ENCODE measurements around the gene CDC42EP1.
"Not testable (repeated sequence)": the region's sequence is repeated elsewhere in the genome, so short reads cannot be mapped to it uniquely, and the experiment has no call there.

The CDC42EP1 gene

GRCh38 chr22:37581504-37581903 lies 21.2 kb downstream of the CDC42EP1 start:
- DNase-seq (ENCODE audit: low spot score), result peak; percentile 35

GRCh38 chr22:37582526-37582925 lies 22.2 kb downstream of the CDC42EP1 start:
- no peak for DNase-seq (ENCODE audit: low spot score)

GRCh38 chr22:37588546-37589215 lies 28.4 kb downstream of the CDC42EP1 start:
- no peak for DNase-seq (ENCODE audit: low spot score)

- DNase-seq (ENCODE audit: low spot score), result no peak
These were observed 29.4 kb downstream of the CDC42EP1 start for GRCh38 chr22:37589636-37590035.

- not testable (repeated sequence) for DNase-seq (ENCODE audit: low spot score)
These were observed 30.8 kb downstream of the CDC42EP1 start for GRCh38 chr22:37591081-37591480.

- no peak for DNase-seq (ENCODE audit: low spot score)
These were observed 31.6 kb downstream of the CDC42EP1 start for GRCh38 chr22:37591823-37592404.

- no peak for DNase-seq (ENCODE audit: low spot score)
These were observed 34.0 kb downstream of the CDC42EP1 start for GRCh38 chr22:37594237-37594636.

GRCh38 chr22:37599153-37599552 lies 38.9 kb downstream of the CDC42EP1 start:
- no peak for DNase-seq (ENCODE audit: low spot score)

GRCh38 chr22:37601203-37601539 lies 40.9 kb downstream of the CDC42EP1 start:
- no peak for DNase-seq (ENCODE audit: low spot score)

GRCh38 chr22:37601540-37602442 lies 41.5 kb downstream of the CDC42EP1 start:
- no peak for DNase-seq (ENCODE audit: low spot score)

- DNase-seq (ENCODE audit: low spot score), result not testable (repeated sequence)
These were observed 42.4 kb downstream of the CDC42EP1 start for GRCh38 chr22:37602546-37603277.

GRCh38 chr22:37604074-37604473 lies 43.8 kb downstream of the CDC42EP1 start:
- DNase-seq (ENCODE audit: low spot score), result no peak

GRCh38 chr22:37604875-37605274 lies 44.6 kb downstream of the CDC42EP1 start:
- DNase-seq (ENCODE audit: low spot score), result no peak

- peak; percentile 89 for DNase-seq (ENCODE audit: low spot score)
These were observed 47.0 kb downstream of the CDC42EP1 start for GRCh38 chr22:37607010-37607934.

GRCh38 chr22:37607935-37608476 lies 47.7 kb downstream of the CDC42EP1 start:
- DNase-seq (ENCODE audit: low spot score), result no peak

- DNase-seq (ENCODE audit: low spot score), result peak; percentile 92
These were observed 48.4 kb downstream of the CDC42EP1 start, which contains the start of gene GGA1 for GRCh38 chr22:37608477-37609239. Gene GGA1 (plus strand): TSS chr22:37608834. CDS start chr22:37608861, 27 bp downstream.

- no peak for DNase-seq (ENCODE audit: low spot score)
These were observed 49.2 kb downstream of the CDC42EP1 start for GRCh38 chr22:37609240-37610152.

GRCh38 chr22:37610153-37610475 lies 49.8 kb downstream of the CDC42EP1 start:
- not testable (repeated sequence) for DNase-seq (ENCODE audit: low spot score)

Measured in LoVo (cell line).